ENCODE data around the gene RAD51B. TPM values are rescaled to one million over a fixed set of nuclear protein-coding genes. Genes with fewer than 3 reads are reported as not detected.

RAD51B gene
- total RNA-seq, 1 experiment from 2014 or later, result 14.2 TPM

DNA sequence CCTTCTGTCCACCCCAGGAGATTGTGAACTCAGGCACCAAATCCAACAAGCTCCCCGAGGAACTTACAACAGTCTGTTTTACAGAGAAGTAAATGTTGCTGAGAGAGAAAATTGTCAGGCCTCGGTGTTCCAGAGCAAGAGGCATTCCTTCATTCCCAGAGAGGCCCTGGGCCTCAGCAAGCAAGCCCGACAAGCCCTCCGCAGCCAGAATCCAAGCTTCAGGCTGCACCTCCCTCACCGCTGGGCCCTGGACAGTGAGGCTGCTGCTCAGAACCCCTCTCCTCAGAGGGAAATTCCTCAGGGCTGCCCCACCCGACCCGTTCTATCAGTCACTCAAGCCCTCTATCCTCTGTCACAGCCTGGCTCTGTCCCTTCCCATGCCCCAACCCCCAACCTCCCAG, 916.9 kb downstream of the RAD51B start:
- peaks cover 13% of the 10 kb centered on the region for H3K9me3 Mint-ChIP-seq
- peaks cover 22% of the 10 kb centered on the region for H3K4me1 Mint-ChIP-seq
- no peak overlapping the region; the same call in 1 of the 2 replicates for H3K27ac Mint-ChIP-seq
- no peak overlapping the region for H3K4me3 Mint-ChIP-seq
- H3K36me3 Mint-ChIP-seq, result peaks cover 5% of the 10 kb centered on the region; the same call in 1 of the 2 replicates
- no peaks in the 10 kb centered on the region; the same call in 1 of the 2 replicates for H3K27me3 Mint-ChIP-seq (ENCODE audit: low read depth)
- no peak for TF ChIP-seq ATF6 (CRISPR knock-in tag; IDR thresholded peaks at IDR 0.05)
- TF ChIP-seq, protein P1, sequence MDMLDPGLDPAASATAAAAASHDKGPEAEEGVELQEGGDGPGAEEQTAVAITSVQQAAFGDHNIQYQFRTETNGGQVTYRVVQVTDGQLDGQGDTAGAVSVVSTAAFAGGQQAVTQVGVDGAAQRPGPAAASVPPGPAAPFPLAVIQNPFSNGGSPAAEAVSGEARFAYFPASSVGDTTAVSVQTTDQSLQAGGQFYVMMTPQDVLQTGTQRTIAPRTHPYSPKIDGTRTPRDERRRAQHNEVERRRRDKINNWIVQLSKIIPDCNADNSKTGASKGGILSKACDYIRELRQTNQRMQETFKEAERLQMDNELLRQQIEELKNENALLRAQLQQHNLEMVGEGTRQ (CRISPR knock-in tag; IDR thresholded peaks at IDR 0.05), result no peak
- TF ChIP-seq PRRX2 (CRISPR knock-in tag; IDR thresholded peaks at IDR 0.05), result no peak
- TF ChIP-seq ZNF232 (CRISPR knock-in tag; IDR thresholded peaks at IDR 0.05), result no peak
- no peak for TF ChIP-seq SMAD4 (CRISPR knock-in tag; IDR thresholded peaks at IDR 0.05)
- TF ChIP-seq EMX1 (CRISPR knock-in tag; IDR thresholded peaks at IDR 0.05), result no peak
- TF ChIP-seq FOXK1 (CRISPR knock-in tag; IDR thresholded peaks at IDR 0.05), result no peak
- TF ChIP-seq KAT7 (CRISPR knock-in tag; IDR thresholded peaks at IDR 0.05; ENCODE audit: borderline replicate concordance), result no peak
- no peak for TF ChIP-seq USF1 (CRISPR knock-in tag; IDR thresholded peaks at IDR 0.05)
- TF ChIP-seq ZNF317 (CRISPR knock-in tag; IDR thresholded peaks at IDR 0.05; ENCODE audit: borderline replicate concordance, low read depth), result no peak
- TF ChIP-seq, protein P2, sequence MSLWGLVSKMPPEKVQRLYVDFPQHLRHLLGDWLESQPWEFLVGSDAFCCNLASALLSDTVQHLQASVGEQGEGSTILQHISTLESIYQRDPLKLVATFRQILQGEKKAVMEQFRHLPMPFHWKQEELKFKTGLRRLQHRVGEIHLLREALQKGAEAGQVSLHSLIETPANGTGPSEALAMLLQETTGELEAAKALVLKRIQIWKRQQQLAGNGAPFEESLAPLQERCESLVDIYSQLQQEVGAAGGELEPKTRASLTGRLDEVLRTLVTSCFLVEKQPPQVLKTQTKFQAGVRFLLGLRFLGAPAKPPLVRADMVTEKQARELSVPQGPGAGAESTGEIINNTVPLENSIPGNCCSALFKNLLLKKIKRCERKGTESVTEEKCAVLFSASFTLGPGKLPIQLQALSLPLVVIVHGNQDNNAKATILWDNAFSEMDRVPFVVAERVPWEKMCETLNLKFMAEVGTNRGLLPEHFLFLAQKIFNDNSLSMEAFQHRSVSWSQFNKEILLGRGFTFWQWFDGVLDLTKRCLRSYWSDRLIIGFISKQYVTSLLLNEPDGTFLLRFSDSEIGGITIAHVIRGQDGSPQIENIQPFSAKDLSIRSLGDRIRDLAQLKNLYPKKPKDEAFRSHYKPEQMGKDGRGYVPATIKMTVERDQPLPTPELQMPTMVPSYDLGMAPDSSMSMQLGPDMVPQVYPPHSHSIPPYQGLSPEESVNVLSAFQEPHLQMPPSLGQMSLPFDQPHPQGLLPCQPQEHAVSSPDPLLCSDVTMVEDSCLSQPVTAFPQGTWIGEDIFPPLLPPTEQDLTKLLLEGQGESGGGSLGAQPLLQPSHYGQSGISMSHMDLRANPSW (CRISPR knock-in tag; conservative IDR thresholded peaks at IDR 0.05; ENCODE audit: low read depth), result no peak
- no peak for TF ChIP-seq FOXP4 (CRISPR knock-in tag; IDR thresholded peaks at IDR 0.05)
- TF ChIP-seq, protein P3, sequence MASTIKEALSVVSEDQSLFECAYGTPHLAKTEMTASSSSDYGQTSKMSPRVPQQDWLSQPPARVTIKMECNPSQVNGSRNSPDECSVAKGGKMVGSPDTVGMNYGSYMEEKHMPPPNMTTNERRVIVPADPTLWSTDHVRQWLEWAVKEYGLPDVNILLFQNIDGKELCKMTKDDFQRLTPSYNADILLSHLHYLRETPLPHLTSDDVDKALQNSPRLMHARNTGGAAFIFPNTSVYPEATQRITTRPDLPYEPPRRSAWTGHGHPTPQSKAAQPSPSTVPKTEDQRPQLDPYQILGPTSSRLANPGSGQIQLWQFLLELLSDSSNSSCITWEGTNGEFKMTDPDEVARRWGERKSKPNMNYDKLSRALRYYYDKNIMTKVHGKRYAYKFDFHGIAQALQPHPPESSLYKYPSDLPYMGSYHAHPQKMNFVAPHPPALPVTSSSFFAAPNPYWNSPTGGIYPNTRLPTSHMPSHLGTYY (CRISPR knock-in tag; IDR thresholded peaks at IDR 0.05), result no peak
- TF ChIP-seq TEAD1 (CRISPR knock-in tag; IDR thresholded peaks at IDR 0.05), result no peak
- ATAC-seq (peak; percentile 86), DNase-seq (ENCODE audit: low spot score) (peak; percentile 37)
- POLR2A ChIA-PET, result no interaction called here
- CTCF ChIA-PET, result interaction anchor here (0.6 kb wide), 2 partner anchors 27 to 83 kb away, joined by 4 read pairs; no protein-coding TSS in a partner anchor

DNA sequence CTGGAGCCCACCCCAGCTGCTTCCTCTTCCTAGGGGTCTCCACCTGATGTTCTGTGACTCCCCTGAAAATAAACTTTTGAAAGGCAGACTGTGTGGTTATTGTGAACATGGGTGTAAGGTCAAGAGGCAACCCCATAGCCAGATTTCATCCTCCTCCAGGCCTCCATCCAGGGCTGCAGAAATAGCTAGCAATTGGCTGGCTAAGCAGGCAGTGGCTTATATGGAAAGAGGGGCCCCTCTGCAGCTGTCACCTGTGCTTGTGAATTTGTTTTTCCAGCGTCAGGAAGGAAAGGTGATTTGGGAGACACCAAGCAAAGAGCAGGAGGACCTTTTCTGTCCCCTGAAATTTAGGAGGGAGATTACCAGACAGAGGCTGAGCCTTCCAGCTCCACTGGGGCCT, 917.5 kb downstream of the RAD51B start:
- no peak for ATAC-seq
- ChIA-PET CTCF (interaction anchor here (0.6 to 1.1 kb wide), 2 partner anchors 20 to 83 kb away, joined by 3 to 4 read pairs; no protein-coding TSS in a partner anchor), POLR2A (no interaction called here)
- H3K27ac Mint-ChIP-seq, result no peak overlapping the region
- peaks cover 5% of the 10 kb centered on the region; the same call in 1 of the 2 replicates for H3K36me3 Mint-ChIP-seq
- H3K4me1 Mint-ChIP-seq, result peaks cover 16% of the 10 kb centered on the region
- no peaks in the 10 kb centered on the region; the same call in 1 of the 2 replicates for H3K27me3 Mint-ChIP-seq (ENCODE audit: low read depth)
- DNase-seq (ENCODE audit: low spot score), result no peak
- TF ChIP-seq ZNF219 (CRISPR knock-in tag; IDR thresholded peaks at IDR 0.05; ENCODE audit: borderline replicate concordance), result no peak
- no peak for TF ChIP-seq CREM (CRISPR knock-in tag; IDR thresholded peaks at IDR 0.05)
- TF ChIP-seq ZNF396 (CRISPR knock-in tag; IDR thresholded peaks at IDR 0.05; ENCODE audit: borderline replicate concordance), result no peak
- TF ChIP-seq ZNF671 (CRISPR knock-in tag; IDR thresholded peaks at IDR 0.05), result no peak
- TF ChIP-seq CTCF (IDR thresholded peaks at IDR 0.05), result no peak
- TF ChIP-seq KAT7 (CRISPR knock-in tag; IDR thresholded peaks at IDR 0.05; ENCODE audit: borderline replicate concordance), result no peak
- no peak for TF ChIP-seq ZNF425 (CRISPR knock-in tag; conservative IDR thresholded peaks at IDR 0.05)
- TF ChIP-seq JAZF1 (CRISPR knock-in tag; IDR thresholded peaks at IDR 0.05), result no peak
- H3K9me3 Mint-ChIP-seq, result peaks cover 13% of the 10 kb centered on the region
- H3K4me3 Mint-ChIP-seq, result no peak overlapping the region
